GM12891 (cell line): ENCODE measurements around the gene RHEB.

Source experiments
- POLR2A ChIP-seq: IDR thresholded peaks from 2 replicates; pipeline ENCODE4 v1.6.1; 2011; ENCODE audit warnings: low read depth, low read length, control low read depth
- POLR2AphosphoS5 ChIP-seq: IDR thresholded peaks from 2 replicates; pipeline ENCODE4 v1.6.1; 2011; ENCODE audit warnings: low read depth, low read length, control low read depth
- TAF1 ChIP-seq: IDR thresholded peaks from 2 replicates; pipeline ENCODE4 v1.6.1; 2011; ENCODE audit warnings: low read depth, low read length, control low read depth

- TF ChIP-seq POLR2AphosphoS5, result no peak
- TF ChIP-seq TAF1, result no peak
- TF ChIP-seq POLR2A, result no peak
These were observed 31.1 kb upstream of the RHEB start for GRCh38 chr7:151550656-151551286.
